Right cardiac atrium (tissue), 5 donors: ENCODE data around the gene HLA-DQA2. TPM values are rescaled to one million over a fixed set of nuclear protein-coding genes. Genes with fewer than 3 reads are reported as not detected.
"Not testable (repeated sequence)": the region's sequence is repeated elsewhere in the genome, so short reads cannot be mapped to it uniquely, and the experiment has no call there.

Experiments
- ATAC-seq, 2 donors: fragments of 200-7000 bp; cut with Tn5 transposase; one replicate each; pipeline versions ENCODE4 v1.8.0 to v1.9.1; 2020; ENCODE audit warnings: moderate library complexity in 2 of 2, mild to moderate bottlenecking in 1 of 2
- DNase-seq, 3 donors: peaks; one replicate each; pipeline ENCODE4 v3.0.0-alpha.2; 2020
- H3K27ac ChIP-seq: one replicate; pipeline ENCODE4 v1.5.1; 2013; ENCODE audit warnings: mild to moderate bottlenecking, low read length, control low read depth, moderate library complexity
- H3K27me3 ChIP-seq: one replicate; pipeline ENCODE4 v1.6.1; 2013; ENCODE audit not compliant: control insufficient read depth, insufficient read depth
- H3K4me1 ChIP-seq: one replicate; pipeline ENCODE4 v1.6.1; 2013; ENCODE audit warnings: low read length; ENCODE audit not compliant: control insufficient read depth, insufficient read depth
- H3K4me3 ChIP-seq: one replicate; pipeline ENCODE4 v1.5.1; 2013; ENCODE audit warnings: low read length, control low read depth
- H3K9me3 ChIP-seq: one replicate; pipeline ENCODE4 v1.6.1; 2013; ENCODE audit warnings: low read length; ENCODE audit not compliant: control insufficient read depth
- WGBS: extraction: QIAGEN DNeasy Blood & Tissue Kit; methylation state at CpG from one replicate; pipeline ENCODE4 v1.1.7; 2013; 5-methylcytosine and 5-hydroxymethylcytosine counted together
- intact Hi-C, 4 donors: fragments of 100-400 bp; cut with DNase I; formaldehyde crosslinking; loops; one replicate each; pipeline versions ENCODE4 v1.11.0 to v1.14.0; 2022 to 2023
- long read RNA-seq, 4 donors: library from polyadenylated mRNA; unstranded; transcript quantifications; one replicate each; pipeline ENCODE4 v2.0.0, GENCODE V29; 2020 to 2021
- polyA plus RNA-seq: library from polyadenylated mRNA; stranded (reverse); fragments of 200-250 nt; gene quantifications from one replicate; pipeline ENCODE4 v1.2.3, GENCODE V29; 2013
- total RNA-seq, 4 donors: library from RNA; stranded (reverse); fragmentation: NEBNext Ultra II Directional; extraction: Animal tissue kit (Norgen Biotek cat#: 25700); gene quantifications; one replicate each; pipeline ENCODE4 v1.2.1, GENCODE V29; 2021
- donor health status: healthy with polysubstance abuse.
- donor health status: DM: no; HTN: yes; CAD: no.
- donor health status: DM: no; HTN: no; CAD: no.
- donor health status: DM: no; HTN: yes; CAD: no; lungs with severe emphysema.
- donor health status: DM: yes; HTN: yes; CAD: no.

The HLA-DQA2 gene
- total RNA-seq (1 to 10 TPM in 1 of 4 donors, under 1 TPM in 2, not detected in 1; 0.34 to 2.8 (median 0.45) TPM), polyA plus RNA-seq (not detected)
- long read RNA-seq, donor 1, result 0 reads
- long read RNA-seq, donor 2, result 0 reads
- long read RNA-seq, donor 3, result 0 reads
- long read RNA-seq, donor 4, result 0 reads

DNA sequence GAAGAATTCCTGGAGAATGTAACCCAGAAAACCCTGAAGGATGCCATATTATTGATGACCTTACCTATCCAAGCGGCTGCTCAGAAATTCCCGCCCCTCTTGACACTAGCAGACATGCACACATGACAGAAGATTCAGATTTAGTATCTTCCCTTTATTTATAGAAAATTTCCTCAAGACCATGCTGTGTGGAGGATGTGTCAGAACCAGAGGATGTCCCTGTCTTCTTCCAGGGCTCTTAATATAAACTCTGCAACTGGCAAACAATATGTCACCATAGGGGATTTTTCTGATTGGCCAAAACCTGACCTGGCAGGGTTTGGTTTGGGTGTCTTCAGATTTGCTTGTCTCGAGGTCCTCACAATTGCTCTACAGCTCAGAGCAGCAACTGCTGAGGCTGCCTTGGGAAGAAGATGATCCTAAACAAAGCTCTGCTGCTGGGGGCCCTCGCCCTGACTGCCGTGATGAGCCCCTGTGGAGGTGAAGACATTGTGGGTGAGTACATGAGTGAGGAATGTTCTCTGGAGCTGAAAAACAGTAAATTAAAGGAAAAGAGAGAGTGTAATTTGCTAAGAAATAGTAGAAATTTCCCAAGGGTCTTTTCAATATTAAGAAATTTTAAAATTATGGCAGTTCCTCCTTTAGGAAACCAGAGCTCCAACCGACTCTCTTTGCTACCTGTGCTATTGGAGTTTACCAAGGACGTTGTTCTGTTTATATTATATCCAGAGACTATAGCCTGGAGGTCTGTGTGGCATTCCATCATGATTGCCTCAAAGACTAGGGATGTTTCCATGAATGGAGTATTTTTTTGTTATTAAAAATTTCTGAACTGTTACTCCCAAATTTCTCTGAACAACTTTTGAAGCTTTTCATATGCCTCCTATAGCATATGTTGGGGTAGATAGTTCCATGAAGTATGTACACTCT is at the start of gene HLA-DQA2:
Gene HLA-DQA2, plus strand, starts transcription at position 361 of the 930 bp plus-strand sequence. Its CDS starts 53 bp downstream, at position 414.
- WGBS, result 73% methylated on average over 7 of the region's 7 CpGs
- intact Hi-C loops, result no loop called here
- no peaks in the 10 kb centered on the region for H3K4me1 ChIP-seq
- DNase-seq (no peak), ATAC-seq (no peak)
- H3K4me3 ChIP-seq, result no peak within 1 kb of the TSS
- no peak within 1 kb of the TSS for H3K27ac ChIP-seq
- no peaks in the 10 kb centered on the region for H3K9me3 ChIP-seq
- no peaks in the 10 kb centered on the region for H3K27me3 ChIP-seq

DNA sequence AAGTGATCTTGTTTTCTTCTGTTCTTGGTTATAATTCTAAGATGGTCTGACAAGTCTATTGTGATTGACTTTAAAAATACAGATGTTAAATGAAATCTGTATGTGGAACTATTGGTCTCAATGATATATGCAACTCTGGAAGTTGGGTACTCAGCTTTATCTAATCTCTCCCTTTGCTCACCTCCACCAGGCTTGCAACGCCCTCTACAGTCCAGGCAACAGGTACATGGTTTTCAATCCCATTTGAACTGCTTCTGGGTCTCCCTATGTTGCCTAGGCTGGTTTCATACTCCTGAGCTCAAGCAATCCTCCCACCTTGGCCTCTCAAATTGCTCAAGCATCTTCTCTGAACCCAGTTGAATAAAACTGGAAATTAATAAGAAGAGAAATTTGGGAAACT is 49.2 kb upstream of the HLA-DQA2 start:
- no peak for ATAC-seq
- Histone ChIP-seq H3K27ac (no peak overlapping the region), H3K4me1 (no peaks in the 10 kb centered on the region), H3K9me3 (no peaks in the 10 kb centered on the region), H3K4me3 (no peak overlapping the region), H3K27me3 (no peaks in the 10 kb centered on the region)
- peak in 2 of 3 donors; percentile 33 to 41 for DNase-seq
- intact Hi-C loops, result no loop called here
- 2% methylated on average over 1 of the region's 1 CpG for WGBS

- WGBS, result 85% methylated on average over 1 of the region's 1 CpG
- ATAC-seq (no peak), DNase-seq (no peak)
- no peak overlapping the region for H3K4me3 ChIP-seq
- no peaks in the 10 kb centered on the region for H3K27me3 ChIP-seq
- intact Hi-C loops, result loop anchor here in 2 of 4 donors (5.0 kb wide), 1 partner anchor 265 kb away; no protein-coding TSS in a partner anchor
- H3K27ac ChIP-seq, result no peak overlapping the region
- H3K9me3 ChIP-seq, result no peaks in the 10 kb centered on the region
- no peaks in the 10 kb centered on the region for H3K4me1 ChIP-seq
These were observed 44.2 kb upstream of the HLA-DQA2 start for GRCh38 chr6:32697031-32697430.

DNA sequence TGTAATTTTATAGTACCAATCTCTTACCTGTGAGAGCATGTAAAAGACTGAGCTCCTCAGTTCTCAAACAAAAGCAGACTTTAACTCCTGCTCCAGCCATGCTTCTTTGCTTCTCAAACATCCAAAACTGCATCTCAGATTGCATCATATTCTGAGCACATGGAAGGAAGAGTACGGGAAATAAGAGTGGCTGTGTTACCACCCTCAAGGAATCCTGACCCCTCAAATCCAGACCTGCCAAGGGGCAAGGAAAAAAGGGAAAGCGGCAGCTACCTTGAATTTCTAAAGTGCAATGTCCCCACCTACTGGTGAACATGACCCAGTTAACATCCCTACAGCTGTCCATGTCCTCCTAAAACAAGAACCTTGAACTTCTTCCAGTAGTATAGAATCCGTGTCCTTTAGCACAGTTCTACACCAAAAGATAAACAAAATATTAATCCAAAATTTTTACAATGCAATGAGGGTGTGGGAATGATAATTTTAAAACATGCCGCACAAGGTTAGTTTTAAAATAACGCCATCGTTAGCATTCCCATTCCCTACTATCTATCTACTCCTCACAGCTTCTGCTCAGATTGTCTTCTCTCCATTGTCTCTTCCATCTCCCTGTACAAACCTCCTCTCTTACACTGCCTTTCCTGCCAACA is 40.7 kb upstream of the HLA-DQA2 start:
- WGBS, result 20% methylated on average over 6 of the region's 6 CpGs
- peak; percentile 74 to 75 for ATAC-seq
- H3K4me3 ChIP-seq, result no peak overlapping the region
- no peaks in the 10 kb centered on the region for H3K27me3 ChIP-seq
- H3K27ac ChIP-seq, result no peak overlapping the region
- DNase-seq, result no peak
- H3K4me1 ChIP-seq, result no peaks in the 10 kb centered on the region
- no peaks in the 10 kb centered on the region for H3K9me3 ChIP-seq
- intact Hi-C loops, result loop anchor here in 3 of 4 donors (5.0 to 10.0 kb wide), 3 partner anchors 268 to 288 kb away; no protein-coding TSS in a partner anchor

- no peak for ATAC-seq
- no peak for DNase-seq
- Histone ChIP-seq H3K27ac (no peak overlapping the region), H3K4me1 (no peaks in the 10 kb centered on the region), H3K27me3 (no peaks in the 10 kb centered on the region), H3K9me3 (no peaks in the 10 kb centered on the region), H3K4me3 (no peak overlapping the region)
- intact Hi-C loops, result loop anchor here in 3 of 4 donors (5.0 to 10.0 kb wide), 3 partner anchors 271 to 291 kb away; no protein-coding TSS in a partner anchor
- 46% methylated on average over 4 of the region's 4 CpGs for WGBS
These were observed 37.8 kb upstream of the HLA-DQA2 start for GRCh38 chr6:32703347-32703746.

DNA sequence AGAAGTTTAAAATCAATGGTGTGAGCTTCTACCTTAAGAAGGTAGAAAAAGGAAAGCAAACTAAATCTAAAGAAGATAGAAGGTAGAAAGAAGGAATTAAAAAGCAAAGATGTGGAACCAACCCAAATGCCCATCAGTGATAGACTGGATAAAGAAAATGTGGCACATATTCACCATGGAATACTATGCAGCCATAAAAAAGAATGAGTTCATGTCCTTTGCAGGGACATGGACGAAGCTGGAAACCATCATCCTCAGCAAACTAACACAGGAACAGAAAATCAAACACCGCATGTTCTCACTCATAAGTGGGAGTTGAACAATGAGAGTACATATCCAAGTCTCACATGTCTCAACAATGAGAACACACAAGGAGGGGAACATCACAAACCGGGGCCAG is 36.0 kb upstream of the HLA-DQA2 start:
- not testable (repeated sequence) for DNase-seq, H3K27ac ChIP-seq, H3K4me3 ChIP-seq, H3K27me3 ChIP-seq, H3K4me1 ChIP-seq, ATAC-seq, H3K9me3 ChIP-seq
- WGBS, result 85% methylated on average over 3 of the region's 3 CpGs
- intact Hi-C loops, result loop anchor here in 1 of 4 donors (10.0 kb wide), 1 partner anchor 290 kb away; no protein-coding TSS in a partner anchor

DNA sequence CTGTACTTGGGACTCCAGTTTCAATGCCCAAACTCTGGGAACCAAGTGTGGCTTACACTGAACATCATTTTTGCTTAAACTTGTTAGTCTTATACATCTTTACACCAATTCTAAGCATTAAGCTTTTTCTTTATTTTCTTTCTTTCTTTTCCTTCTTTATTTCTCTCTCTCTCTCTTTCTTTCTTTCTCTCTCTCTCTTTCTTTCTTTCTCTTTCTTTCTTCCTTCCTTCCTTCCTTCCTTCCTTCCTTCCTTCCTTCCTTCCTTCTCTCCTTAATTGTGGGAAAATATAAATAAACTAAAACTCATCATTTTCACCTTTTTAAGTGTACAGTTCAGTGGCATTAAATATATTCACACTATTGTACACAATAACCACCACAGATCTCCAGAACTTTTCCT is 31.6 kb upstream of the HLA-DQA2 start:
- intact Hi-C loops, result loop anchor here in 1 of 4 donors (10.0 kb wide), 1 partner anchor 295 kb away; no protein-coding TSS in a partner anchor
- no peak for DNase-seq
- Histone ChIP-seq H3K27ac (no peak overlapping the region), H3K4me3 (no peak overlapping the region), H3K27me3 (no peaks in the 10 kb centered on the region), H3K4me1 (no peaks in the 10 kb centered on the region), H3K9me3 (no peaks in the 10 kb centered on the region)
- no peak for ATAC-seq

GRCh38 chr6:32713241-32713640 is 27.9 kb upstream of the HLA-DQA2 start:
- intact Hi-C loops, result no loop called here
- Histone ChIP-seq H3K27me3 (no peaks in the 10 kb centered on the region), H3K27ac (no peak overlapping the region), H3K9me3 (no peaks in the 10 kb centered on the region), H3K4me1 (no peaks in the 10 kb centered on the region), H3K4me3 (no peak overlapping the region)
- ATAC-seq (no peak), DNase-seq (no peak)

DNA sequence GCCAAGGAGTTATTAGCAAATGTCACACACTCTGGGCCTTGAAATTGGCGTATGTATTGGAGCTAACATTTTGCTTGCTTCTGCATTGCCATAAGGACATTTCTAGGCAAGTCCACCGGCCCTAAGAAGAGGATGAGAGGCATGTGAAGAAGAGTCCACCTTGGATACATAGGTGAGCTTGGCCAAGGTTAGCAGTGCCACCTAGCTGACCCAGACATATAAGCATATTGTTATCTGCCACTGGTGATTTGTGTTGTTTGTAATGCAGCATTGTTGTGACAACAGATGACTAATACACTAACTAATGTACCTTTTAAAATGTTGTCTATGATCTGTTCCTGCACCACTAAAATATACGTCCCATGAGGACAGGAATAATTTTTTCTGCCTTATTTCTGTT is 24.8 kb upstream of the HLA-DQA2 start:
- H3K4me1 ChIP-seq, result no peaks in the 10 kb centered on the region
- H3K27ac ChIP-seq, result no peak overlapping the region
- DNase-seq (no peak), ATAC-seq (no peak)
- intact Hi-C loops, result no loop called here
- H3K27me3 ChIP-seq, result no peaks in the 10 kb centered on the region
- H3K9me3 ChIP-seq, result no peaks in the 10 kb centered on the region
- 90% methylated on average over 3 of the region's 3 CpGs for WGBS
- no peak overlapping the region for H3K4me3 ChIP-seq

GRCh38 chr6:32718879-32719278 is 22.3 kb upstream of the HLA-DQA2 start:
- 59% methylated on average over 3 of the region's 3 CpGs for WGBS
- intact Hi-C loops, result no loop called here
- Histone ChIP-seq H3K4me3 (no peak overlapping the region), H3K4me1 (no peaks in the 10 kb centered on the region), H3K27me3 (no peaks in the 10 kb centered on the region), H3K9me3 (no peaks in the 10 kb centered on the region), H3K27ac (no peak overlapping the region)
- no peak for DNase-seq
- ATAC-seq, result no peak

DNA sequence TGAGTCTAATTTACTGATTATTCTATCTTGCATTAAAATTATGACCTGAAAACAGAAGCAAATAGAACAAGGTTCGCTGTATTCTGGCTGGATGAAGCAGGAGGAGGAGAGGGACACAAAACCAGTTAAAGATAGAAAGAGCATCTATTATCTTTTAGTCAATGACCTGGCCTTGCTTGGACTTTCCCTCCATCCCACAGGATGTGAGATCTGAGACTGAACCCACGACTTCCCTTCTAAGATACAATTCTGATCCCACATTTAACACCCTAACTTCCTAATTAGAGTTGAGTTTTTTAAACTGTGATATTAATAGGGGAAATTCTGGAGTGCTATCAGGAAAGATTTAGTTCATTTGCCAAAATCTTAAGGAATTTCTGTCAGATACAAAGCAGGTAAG is 3.1 kb upstream of the HLA-DQA2 start:
- no peak for ATAC-seq

More for the DNA sequence above, 3.1 kb upstream of the HLA-DQA2 start:
- WGBS, result 45% methylated on average over 2 of the region's 2 CpGs
- intact Hi-C loops, result no loop called here
- Histone ChIP-seq H3K4me1 (no peaks in the 10 kb centered on the region), H3K27me3 (no peaks in the 10 kb centered on the region), H3K4me3 (no peak overlapping the region), H3K27ac (no peak overlapping the region), H3K9me3 (no peaks in the 10 kb centered on the region)
- no peak for DNase-seq
